GM19452 (cell line): Measurements from ENCODE around the gene SLC19A3.

Experiments
- ATAC-seq: cut with Tn5 transposase; IDR thresholded peaks from one replicate; pipeline ENCODE4 v1.9.1; 2021; ENCODE audit not compliant: unreplicated experiment

Gene SLC19A3

DNA sequence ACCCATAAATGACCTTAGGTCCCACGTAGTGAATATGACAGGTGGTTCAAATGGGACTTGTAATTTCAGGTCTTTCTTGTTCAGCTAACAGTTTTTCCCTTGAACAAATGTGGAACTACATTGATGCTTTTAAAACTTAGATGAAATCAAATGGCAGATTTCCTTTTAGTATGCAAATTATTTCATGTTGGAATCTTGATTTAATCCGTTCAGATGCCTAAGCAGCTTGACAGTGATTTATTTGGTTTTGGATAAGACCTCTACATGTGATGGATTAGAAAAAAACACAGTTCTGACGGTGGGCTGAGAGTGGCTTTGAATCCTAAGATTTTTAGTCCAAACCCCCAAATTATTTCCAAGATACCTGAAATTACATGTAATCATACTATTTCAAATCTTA is 83.6 kb downstream of the SLC19A3 start:
- no peak for ATAC-seq
